Amygdala (tissue), 56 donors: Measurements from ENCODE around the gene EIF5A2.
A peak's percentile ranks its signal among the peaks of the same experiment; 100 is the strongest.
"Not testable (repeated sequence)": the region's sequence is repeated elsewhere in the genome, so short reads cannot be mapped to it uniquely, and the experiment has no call there.

Experiments used
- DNase-seq, 56 donors: peaks; one replicate each; lab custom pipeline; 2025; lab: John Stamatoyannopoulos, UW

EIF5A2 gene

GRCh38 chr3:170908235-170909116 lies at the start of gene EIF5A2:
EIF5A2 (minus strand) TSS chr3:170908637; CDS start chr3:170907806, 831 bp downstream.
- peak; percentile 1 to 94 (median 87) for DNase-seq

- DNase-seq: no peak
These were observed 48.2 kb upstream of the EIF5A2 start for GRCh38 chr3:170956647-170957046.

GRCh38 chr3:170953736-170954135 lies 45.3 kb upstream of the EIF5A2 start:
- DNase-seq: peak in 36 of 56 donors; percentile 1 to 67 (median 24)

- DNase-seq: peak in 5 of 56 donors; percentile 7 to 23 (median 20)
These were observed 44.8 kb upstream of the EIF5A2 start for GRCh38 chr3:170953229-170953628.

GRCh38 chr3:170949211-170949610 lies 40.8 kb upstream of the EIF5A2 start:
- no peak for DNase-seq

GRCh38 chr3:170947018-170947769 lies 38.8 kb upstream of the EIF5A2 start:
- no peak for DNase-seq

- no peak for DNase-seq
These were observed 33.6 kb upstream of the EIF5A2 start for GRCh38 chr3:170942011-170942410.

GRCh38 chr3:170941551-170941950 lies 33.1 kb upstream of the EIF5A2 start:
- DNase-seq: no peak

- not testable (repeated sequence) for DNase-seq
These were observed 24.6 kb upstream of the EIF5A2 start for GRCh38 chr3:170933039-170933438.

GRCh38 chr3:170923553-170923952 lies 15.1 kb upstream of the EIF5A2 start:
- DNase-seq: not testable (repeated sequence)

- no peak for DNase-seq
These were observed 10.3 kb upstream of the EIF5A2 start for GRCh38 chr3:170918715-170919114.

GRCh38 chr3:170914690-170915089 lies 6.3 kb upstream of the EIF5A2 start:
- DNase-seq: no peak

GRCh38 chr3:170914212-170914611 lies 5.8 kb upstream of the EIF5A2 start:
- no peak for DNase-seq

GRCh38 chr3:170911051-170911450 lies 2.6 kb upstream of the EIF5A2 start:
- DNase-seq: no peak

- DNase-seq: no peak
These were observed 2.1 kb upstream of the EIF5A2 start for GRCh38 chr3:170910542-170910941.

GRCh38 chr3:170909129-170909903 lies 879 bp upstream of the EIF5A2 start:
- DNase-seq: peak in 1 of 56 donors; percentile 12

GRCh38 chr3:170907637-170908234 lies 701 bp downstream of the EIF5A2 start:
- peak in 6 of 56 donors; percentile 0 to 5 (median 2) for DNase-seq

GRCh38 chr3:170905862-170906261 lies 2.6 kb downstream of the EIF5A2 start:
- DNase-seq: no peak

- DNase-seq: no peak
These were observed 5.3 kb downstream of the EIF5A2 start for GRCh38 chr3:170903123-170903522.

- DNase-seq: no peak
These were observed 9.0 kb downstream of the EIF5A2 start for GRCh38 chr3:170899455-170899854.
